Lung microvascular endothelial cell (primary cell): ENCODE data around the gene DSN1. TPM values are rescaled to one million over a fixed set of nuclear protein-coding genes. Genes with fewer than 3 reads are reported as not detected.

ENCODE experiments used
- total RNA-seq: library from RNA; depleted of rRNA; stranded (reverse); fragments of >200 nt; gene quantifications from 2 replicates; pipeline ENCODE4 v1.2.1, GENCODE V29; 2014

Gene DSN1
- total RNA-seq, 1 donor from 2014 or later, result 10.3 TPM

Other genes starting within 250 kb of the DSN1 start
- gene MYL9, start 232.2 kb downstream of the DSN1 start, total RNA-seq, result 0.60 and 1.1 TPM in 2 replicates
- gene TGIF2, start 200.2 kb downstream of the DSN1 start, total RNA-seq, result 15.5 and 22.0 TPM in 2 replicates
- 73.2 and 77.0 TPM in 2 replicates for gene RAB5IF, start 168.0 kb downstream of the DSN1 start, total RNA-seq
- gene SLA2, start 127.6 kb downstream of the DSN1 start, total RNA-seq, result not detected in 2 replicates
- 11.3 and 19.2 TPM in 2 replicates for gene NDRG3, start 27.7 kb downstream of the DSN1 start, total RNA-seq
- gene TLDC2, start 102.4 kb upstream of the DSN1 start, total RNA-seq, result under 0.01 TPM in 1 of 2 replicates, not detected in the other
- gene SAMHD1, start 177.9 kb upstream of the DSN1 start, total RNA-seq, result 8.9 and 17.2 TPM in 2 replicates